ENCODE measurements around the gene AFF1.
A peak's percentile ranks its signal among the peaks of the same experiment; 100 is the strongest.
"Not testable (repeated sequence)": the region's sequence is repeated elsewhere in the genome, so short reads cannot be mapped to it uniquely, and the experiment has no call there.

Gene AFF1

DNA sequence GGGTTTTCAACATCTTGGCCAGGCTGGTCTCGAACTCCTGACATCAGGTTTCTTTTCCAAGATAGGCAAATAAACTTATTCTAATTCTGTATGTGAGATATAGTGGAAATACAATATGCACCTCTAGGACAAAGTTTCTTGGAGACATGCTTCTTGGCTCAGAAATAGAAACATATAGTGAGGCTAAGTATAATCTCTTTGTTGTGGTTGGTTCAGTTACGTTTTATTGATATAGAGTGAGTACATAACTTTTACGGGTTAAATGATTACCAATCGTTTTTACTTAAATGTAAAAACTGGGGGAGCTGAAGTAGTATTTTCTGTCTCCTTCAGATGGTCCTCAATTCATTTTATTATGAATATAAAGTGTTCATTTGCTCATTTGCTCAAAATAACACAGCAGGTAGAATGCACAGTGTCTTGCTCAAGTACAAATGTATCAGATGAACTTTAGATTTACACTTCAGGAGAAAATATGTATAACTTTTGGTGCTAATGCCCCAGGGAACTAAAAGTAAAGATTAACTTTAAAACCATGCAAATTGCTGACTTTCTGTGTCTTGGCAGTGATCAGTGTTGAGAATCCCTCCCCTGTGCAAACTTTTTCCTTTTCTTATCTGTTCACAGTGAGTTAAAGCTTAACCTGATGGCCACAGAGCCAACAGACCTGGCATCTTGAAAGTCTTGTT lies 77.6 kb downstream of the AFF1 start:
- peak; percentile 71 for DNase-seq (ENCODE audit: low spot score)

DNA sequence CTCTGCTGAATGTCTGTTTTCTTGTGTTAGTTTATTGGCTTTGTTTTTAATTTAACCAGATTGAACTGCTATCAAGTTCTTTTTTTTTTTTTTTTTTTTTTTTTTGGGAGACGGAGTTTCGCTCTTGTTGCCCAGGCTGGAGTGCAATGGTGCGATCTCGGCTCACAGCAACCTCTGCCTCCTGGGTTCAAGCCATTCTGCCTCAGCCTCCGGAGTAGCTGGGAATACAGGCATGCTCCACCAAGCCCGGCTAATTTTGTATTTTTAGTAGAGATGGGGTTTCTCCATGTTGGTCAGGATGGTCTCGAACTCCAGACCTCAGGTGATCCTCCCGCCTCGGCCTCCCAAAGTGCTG lies 78.1 kb downstream of the AFF1 start:
- not testable (repeated sequence) for DNase-seq (ENCODE audit: low spot score)

DNA sequence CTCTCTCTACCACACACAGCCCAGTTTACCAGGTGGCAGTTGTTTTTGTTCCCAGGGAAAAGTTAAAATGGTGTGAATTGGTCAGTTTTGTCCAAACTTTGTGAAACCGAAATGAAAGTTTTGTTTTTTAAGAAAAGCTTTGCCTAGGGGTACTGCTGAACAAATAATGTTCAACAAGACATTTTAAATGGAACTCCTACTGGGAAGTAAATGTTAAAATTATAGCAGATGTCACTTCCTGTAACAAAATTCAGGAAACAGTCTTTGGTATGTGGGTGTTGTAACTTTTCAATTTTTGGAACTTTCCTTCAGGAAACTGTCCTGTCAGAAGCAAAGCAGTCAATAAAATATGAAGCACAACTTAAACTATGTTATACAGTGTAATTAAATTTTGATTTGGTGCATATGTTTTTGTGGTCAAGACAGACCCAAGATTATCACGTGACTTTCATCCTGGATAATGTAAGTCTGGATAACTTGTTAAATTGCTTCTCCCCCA lies 79.5 kb downstream of the AFF1 start:
- DNase-seq (ENCODE audit: low spot score), result no peak

DNA sequence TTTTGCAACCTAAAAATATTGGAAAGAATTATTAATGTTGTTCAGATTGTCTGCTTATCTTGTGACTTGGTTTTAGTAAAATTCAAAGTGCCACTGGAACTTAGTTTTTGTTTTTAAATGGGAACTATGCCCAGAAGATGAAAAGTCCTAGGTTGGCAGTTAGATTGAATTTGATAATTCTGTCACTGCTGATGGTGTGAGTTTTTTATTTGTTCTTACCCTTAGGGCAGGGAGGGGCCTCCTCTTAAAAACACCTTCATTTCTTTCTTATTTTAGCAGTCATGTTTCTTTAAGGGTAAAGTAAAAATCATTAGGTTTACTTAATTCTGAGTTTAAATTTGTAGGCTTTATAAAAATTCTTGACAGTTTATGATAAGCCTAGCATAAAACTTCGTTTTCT lies 80.6 kb downstream of the AFF1 start:
- peak; percentile 49 for DNase-seq (ENCODE audit: low spot score)

DNA sequence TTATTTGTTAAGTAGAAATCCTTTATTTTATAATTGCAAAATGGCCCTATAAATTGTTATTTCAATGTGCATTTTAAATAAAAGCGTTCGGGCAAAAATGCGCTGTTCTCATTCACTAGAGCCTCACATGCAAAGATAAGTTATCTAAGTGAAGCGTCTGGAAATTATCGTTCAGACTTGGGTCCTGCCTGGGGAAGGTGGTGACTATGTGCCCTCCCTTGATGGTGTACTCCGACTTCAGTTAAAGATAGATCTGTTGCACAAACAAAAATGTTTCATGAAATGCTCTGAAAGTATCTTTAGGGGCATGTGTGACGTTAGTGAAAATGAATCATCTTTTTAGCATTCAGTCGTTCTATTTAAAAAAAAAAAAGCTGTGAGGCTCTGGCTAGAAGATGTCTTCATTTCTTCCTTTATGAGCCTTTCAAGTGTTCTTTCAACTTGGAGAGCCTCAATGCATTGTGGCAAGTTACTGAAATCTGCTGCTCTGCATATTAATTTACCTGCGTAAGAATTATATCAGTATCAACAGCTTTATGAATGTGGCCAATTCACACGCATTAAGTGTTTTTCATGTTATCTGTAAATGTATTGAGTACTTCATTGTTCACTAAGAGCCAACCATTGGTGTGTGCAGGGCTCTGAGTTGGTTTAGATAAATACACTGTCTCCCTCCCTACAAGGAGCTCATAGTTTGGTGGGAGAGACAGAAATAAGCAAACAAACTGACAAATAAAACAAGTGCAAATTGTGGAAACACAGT lies 83.0 kb downstream of the AFF1 start:
- peak; percentile 94 for DNase-seq (ENCODE audit: low spot score)

DNA sequence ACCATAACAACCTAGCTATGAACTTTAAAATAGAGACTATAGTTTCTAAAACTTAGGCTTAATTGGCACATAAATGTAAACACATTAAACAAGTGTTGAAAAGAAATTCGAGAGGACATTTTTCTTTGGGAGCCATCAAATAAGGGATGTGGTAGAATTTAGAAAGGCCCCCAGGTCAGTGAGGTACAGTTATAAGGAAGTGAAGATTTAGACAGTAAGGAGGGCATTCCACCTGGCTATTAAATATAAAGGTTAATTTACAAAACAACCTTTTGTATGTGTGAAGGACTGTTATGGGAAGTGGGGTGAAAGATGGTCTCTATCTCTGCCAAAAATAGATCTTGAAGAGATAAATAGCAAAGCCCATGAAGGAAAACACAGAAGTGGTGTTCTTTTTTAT lies 83.9 kb downstream of the AFF1 start:
- no peak for DNase-seq (ENCODE audit: low spot score)

DNA sequence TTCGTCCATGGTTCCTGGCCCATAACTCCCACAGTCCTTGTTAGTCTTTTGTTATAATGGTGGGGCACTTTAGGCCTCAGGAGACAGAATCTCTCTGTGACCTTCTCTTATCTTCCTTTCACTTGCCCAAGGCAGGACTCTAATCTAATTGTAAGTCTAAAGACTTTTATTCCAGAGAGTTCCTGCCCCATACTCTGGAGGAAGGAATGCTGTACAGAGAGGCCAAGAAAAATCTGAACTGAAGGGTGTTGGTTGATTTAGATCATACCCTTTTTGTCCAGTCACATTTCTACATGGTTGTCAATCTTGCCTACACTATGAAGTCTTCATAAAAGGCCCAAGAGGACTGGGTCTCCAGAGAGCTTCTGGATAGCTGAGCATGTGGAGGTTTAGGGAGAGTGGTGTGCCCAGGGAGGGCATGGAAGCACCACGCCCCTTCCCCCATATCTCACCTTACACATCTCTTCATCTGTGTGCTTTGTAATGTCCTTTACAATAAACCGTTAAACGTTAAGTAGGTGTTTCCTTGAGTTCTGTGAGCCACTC lies 84.5 kb downstream of the AFF1 start:
- peak; percentile 47 for DNase-seq (ENCODE audit: low spot score)

DNA sequence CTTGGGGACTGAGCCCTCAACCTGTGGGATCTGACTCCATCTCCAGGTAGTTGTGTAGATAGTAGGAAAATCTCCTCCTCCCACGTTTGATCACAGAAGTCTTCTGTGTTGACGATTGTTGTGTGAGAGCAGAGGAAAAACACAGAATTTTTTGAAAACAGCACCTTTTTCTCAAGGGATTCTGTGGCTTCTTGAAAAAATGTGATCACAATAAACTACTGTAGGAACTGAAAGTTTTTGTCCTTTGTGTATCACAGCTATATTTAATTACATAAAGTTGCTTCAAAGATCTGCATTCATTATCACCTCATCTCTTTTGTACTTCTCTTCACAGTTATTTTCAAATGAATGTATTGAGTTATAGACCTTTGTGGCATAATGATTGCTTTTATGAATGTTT lies 85.1 kb downstream of the AFF1 start:
- DNase-seq (ENCODE audit: low spot score), result no peak

DNA sequence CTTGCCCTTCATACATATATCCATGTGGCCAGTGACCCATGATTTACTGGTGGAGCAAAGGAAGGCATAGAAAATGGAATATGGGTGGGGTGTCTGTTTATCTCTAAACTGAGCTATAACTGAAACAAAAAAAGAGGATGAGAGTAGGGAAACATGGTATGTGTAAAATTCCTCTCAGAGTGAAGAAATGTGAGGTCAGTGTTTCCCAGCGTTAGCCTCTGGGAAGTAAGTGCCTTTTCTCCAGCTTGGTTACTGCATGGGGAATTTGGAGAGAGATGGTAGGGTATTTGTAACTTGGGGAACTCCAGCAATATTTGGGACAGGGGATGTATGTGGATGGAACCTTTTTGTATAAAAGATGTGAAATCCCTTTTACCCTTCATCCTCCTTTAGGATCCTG lies 89.4 kb downstream of the AFF1 start:
- no peak for DNase-seq (ENCODE audit: low spot score)

DNA sequence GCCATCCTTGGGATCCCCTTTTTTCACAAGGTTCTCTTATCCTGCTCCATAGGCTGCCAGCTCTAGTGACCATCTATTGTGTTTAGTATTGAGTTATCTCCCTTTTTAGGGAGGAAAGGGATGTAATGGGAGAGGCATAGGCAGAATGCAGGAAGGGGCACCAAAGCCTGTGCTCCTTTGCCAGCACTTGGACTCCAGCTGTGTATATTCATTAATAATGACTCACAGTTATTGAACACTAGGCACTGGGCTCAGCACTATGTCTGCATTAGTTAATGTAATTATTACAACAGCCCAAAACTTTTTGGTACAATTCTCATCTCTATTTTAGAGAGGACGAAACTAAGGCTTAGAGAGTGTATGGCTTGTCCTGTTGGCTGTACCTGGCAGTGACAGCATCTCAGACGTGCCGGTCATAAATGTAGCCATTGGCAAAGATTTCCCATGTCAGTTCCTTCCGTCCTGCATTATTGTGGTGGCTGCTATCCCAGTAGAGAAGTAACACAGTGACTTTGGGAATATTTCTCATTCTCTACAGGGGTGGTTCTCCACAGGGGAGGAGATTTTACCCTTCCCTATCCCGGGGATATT lies 90.3 kb downstream of the AFF1 start:
- DNase-seq (ENCODE audit: low spot score), result no peak

DNA sequence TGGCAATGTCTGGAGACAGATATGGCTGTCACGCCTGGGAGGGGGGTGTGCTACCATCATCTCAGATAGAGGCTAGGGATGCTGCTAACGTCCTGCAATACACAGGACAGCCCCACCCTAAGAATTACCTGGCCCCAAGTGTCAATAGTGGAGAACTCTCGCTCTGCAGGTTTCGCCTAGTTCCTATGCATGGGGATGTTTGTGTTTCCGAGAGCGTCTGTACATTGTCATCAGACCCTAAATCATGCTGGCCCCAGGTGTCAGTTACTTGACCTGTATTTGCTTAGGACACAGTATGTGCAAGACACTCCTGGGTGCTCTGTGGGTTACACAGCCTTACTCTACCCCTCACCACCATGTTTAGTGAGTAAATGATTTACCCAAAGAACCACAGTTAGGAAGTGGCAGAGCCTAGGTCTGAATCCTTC lies 90.8 kb downstream of the AFF1 start:
- DNase-seq (ENCODE audit: low spot score), result no peak

DNA sequence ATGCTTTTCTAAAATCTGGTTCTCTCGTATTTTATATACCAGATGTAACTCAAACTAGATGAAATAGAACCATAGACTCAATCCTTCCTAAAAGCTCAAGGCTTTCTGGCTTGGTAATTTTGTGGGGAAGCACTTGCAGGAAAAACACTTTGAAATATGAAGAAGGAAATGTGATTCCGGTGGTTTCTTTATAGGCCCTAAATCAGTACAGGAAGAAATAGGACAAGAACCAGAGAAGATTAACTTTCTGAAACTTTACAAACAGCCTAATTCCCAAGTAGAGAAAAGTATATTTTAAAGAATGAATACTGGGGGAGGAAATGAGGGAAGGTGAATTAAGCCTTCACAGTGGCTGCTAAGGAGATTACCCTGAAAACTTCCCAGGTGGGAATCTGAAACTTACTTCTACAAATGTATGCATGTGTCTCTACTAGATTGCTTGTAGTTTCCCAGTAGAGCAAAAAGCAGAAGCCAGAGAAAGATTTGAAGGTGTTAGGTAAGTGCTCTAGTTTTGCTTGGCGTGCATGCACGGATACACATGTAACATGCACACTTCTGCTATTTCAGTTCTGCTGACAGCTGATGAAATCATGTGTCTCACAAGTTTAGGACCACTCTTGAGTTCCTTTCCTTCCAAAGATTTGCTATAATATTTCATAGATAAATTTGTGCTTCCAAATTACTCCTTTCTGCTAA lies 92.1 kb downstream of the AFF1 start:
- no peak for DNase-seq (ENCODE audit: low spot score)

DNA sequence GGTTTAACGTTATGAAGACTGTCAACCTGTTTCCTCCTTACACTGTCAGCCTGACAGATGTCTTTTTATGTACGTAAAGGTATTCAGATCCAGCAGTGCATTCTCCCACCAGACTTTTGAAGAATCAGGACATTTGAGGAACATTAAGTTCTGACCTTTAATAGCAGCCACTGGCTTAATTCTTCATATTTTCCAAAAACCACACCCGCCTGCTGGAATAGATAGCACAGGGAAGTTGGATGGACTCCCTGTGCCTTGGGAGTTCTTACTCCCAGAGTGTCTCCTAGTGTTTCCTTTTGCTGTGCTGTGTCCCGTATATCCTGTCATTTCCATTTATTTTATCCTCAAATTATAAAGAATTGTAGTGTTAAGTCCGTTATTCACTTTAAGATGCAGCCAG lies 94.5 kb downstream of the AFF1 start:
- DNase-seq (ENCODE audit: low spot score), result no peak

DNA sequence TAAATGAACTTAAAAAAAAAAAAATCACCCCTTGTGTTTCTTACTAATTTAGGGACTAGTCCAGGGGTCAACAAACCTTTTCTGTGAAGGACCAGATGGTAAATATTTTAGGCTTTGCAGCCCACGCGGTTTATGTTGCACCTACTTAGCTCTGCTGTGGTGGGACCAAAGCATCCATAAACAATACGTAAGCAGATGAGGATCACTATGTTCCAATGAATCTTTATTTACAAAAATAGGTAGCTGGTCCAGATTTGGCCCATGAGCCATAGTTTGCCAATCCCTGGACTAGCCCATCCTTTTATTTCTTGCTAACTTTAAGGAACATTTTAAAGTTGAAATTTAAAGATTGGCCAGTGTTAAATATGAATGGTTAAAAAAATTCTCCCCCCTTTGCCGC lies 95.3 kb downstream of the AFF1 start:
- no peak for DNase-seq (ENCODE audit: low spot score)

DNA sequence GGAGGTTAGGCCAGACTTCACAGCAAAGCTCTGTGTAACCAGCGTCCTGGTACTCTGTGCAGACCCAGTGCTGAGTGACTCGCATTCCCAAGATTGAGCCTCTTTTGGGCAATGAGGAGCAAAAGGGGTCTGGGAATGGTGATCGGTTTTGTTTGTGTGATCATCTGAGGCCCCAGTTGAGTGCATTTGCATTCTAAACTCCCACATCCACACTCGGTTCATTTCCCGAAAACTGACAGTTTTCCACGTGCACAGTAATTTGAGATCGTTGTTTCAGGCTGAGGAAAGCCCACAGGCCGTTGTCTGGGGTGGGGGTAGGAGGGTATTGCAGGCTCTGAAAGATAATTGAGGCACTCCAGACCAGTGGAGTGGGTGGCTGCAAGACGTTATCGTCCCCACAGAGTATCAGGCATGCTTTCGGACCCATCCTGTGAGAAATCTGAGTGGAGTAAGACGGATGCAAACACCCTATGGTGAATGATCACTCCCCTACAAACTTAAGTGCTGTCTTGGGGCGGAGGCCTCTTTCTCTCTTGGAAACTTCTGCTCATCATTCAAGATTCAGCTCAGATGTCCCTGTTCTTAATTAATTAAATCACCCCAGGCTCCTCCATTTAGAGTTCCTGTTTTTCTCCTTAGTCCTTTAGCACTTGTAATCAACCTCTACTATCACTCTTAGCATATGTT lies 96.1 kb downstream of the AFF1 start:
- DNase-seq (ENCODE audit: low spot score), result no peak

DNA sequence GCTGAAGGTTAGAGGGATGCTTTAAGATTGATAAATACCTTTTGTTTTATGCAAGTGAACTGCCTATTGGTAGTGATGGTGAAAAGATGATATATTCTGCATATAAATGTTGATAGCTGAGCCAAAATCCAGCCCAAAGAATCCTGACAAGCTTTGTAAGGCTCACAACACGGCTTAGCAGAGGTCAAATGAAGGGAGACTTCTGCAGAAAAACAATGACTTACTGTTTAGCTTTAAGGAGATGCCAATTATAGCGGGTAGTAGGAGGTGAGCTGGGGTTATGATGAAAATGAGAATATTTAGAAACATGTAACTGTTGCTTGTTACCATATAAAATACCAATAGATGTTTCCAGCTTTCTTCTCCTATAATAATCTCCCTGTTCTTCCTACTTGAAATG lies 97.1 kb downstream of the AFF1 start:
- DNase-seq (ENCODE audit: low spot score), result no peak

DNA sequence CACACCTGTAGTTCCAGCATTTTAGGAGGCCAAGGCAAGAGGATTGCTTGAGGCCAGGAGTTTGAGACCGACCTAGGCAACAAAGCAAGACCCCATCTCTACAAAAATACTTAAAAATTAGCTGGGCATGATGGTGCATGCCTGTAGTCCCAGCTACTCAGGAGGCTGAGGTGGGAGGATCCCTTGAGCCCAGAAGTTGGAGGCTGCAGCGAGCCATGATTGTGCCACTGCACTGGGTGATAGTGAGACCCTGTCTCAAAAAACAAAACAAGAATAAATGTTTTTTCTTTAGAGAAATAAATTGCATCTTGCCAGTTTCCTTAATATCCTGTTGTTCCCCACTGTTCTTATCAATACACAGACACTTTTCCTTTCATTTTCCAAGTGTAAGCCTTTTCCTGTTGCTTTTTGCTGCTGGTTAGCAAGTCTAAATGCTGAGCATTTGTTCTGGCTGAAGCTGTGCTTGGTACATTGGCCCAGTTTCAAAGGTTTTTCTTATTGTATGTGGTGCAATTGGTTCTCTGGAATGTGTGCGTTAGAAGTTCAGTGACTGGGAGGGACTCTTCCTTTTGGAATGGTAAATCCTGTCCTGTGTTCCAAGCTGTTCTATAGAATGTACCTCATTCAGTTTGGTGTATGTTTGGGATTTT lies 98.2 kb downstream of the AFF1 start:
- DNase-seq (ENCODE audit: low spot score), result no peak

DNA sequence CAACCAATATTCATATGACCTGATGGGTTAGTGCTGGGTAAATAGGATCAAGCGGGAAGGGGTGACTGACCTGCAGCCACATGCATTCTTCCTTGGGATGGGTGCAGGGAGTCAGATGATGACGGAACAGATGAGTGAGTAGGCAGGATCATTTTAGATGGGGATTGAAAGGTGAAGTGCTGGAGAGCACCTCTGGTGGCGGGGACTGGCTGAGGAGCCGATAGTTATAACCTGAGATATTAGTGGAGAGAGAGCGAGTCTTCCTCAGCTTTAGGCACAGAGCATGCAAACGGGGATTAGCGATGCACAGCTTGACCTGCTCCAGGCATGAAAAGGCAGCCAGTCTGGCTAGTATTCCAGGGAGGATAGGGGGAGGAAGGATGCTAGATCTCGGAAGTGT lies 99.1 kb downstream of the AFF1 start:
- DNase-seq (ENCODE audit: low spot score), result no peak

DNA sequence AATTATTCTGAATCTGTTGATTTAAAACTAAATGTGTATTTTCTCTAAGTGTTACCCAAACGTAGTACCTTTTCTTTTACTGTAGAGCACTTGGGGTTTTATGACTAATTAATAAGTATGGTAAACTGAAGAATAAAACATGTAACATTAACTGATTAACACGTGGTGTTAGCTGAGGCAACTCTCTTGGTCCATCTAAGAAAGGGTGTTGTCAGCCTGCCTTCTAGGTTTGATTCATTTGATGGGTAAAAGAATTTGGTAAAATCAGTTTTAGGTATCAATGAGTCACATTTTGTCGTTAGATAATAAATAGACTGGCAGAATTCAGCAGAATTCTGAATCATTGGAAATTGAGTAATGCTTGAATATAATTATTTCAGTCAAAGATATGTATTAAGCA lies 99.7 kb downstream of the AFF1 start:
- no peak for DNase-seq (ENCODE audit: low spot score)

DNA sequence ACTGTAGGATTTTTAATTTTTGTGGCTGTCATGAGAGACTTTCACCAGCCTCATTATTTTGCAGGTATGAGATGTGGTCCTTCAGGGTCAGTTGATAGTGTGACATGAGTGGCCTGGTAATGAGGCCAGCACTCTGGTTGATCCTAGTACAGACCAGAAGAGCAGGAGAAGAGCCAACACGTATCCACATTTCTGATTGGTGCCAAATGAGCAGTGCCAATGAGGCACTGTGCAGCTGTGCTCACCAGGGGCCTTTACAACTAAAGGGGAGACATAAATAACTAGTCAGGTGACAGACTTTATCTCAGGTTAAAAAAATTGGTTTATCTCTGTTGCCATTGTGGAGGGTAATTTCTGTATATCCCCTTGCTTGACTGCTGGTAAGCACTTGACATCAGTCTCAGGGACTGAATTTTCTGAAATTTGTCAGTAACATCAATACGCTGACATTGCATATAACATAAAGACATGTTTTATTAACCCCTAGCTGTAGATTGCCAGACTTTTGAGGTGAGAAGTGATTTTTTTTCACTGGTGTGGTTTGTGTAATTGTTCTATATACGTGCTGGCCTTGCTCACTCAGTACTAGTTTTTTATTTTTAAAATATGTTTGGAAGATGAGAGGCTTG lies 101.2 kb downstream of the AFF1 start:
- DNase-seq (ENCODE audit: low spot score), result no peak

DNA sequence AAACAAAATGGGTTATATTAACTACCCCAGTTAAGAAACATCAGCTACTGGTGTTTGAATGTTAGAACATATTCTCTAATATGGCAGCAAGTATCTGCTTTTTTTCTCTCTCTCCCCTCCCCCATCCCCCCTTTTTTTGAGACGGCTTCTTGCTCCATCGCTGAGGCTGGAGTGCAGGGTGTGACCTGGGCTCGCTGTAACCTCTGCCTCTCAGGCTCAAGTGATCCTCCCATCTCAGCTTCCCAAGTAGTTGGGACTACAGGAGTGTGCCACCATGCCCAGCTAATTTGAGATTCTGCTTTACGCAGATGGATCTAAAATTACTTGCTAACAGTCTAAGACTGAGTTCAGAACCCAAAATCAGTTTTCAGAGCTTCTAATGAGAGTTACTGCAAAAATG lies 101.9 kb downstream of the AFF1 start:
- DNase-seq (ENCODE audit: low spot score), result no peak
